Ammon's horn (tissue), 1 donor: Measurements from ENCODE around the gene MINDY3.
"Not testable (repeated sequence)": the region's sequence is repeated elsewhere in the genome, so short reads cannot be mapped to it uniquely, and the experiment has no call there.

Experiments
- DNase-seq: peaks from one replicate; pipeline ENCODE4 v3.0.0-alpha.2; 2016; ENCODE audit warnings: low spot score

The MINDY3 gene

DNA sequence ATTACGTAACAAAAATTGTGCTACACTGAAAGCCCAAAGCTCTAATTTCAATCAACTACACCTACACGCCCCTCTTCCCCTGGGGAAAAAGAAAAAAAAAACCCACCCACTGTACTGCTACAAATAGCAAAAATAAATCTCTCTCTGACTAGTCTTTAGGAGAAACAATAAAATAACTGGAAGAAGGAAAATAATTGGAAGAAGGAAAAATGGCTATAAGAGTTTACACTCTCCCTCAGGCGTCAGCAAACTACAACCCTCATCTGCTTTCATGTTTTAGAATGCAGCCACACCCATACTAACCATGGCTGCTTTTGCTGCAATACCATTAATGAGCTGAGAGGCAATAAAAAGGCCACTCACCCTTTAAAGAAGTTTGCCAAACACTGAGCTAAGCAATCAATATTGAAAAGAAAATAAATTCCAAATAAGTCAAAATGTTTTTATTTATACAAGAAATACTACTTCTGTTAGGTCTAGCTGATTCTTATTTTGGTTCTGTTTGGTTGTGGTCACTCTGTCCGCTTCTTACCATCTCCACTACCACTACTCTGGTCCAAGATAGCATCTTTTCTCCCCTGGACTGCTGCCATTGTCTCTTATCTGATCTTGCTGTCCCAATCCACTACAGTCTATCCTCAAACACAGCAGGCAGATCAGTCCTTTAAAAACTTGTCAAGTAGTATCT is 3.8 kb downstream of the MINDY3 start:
- DNase-seq: no peak

DNA sequence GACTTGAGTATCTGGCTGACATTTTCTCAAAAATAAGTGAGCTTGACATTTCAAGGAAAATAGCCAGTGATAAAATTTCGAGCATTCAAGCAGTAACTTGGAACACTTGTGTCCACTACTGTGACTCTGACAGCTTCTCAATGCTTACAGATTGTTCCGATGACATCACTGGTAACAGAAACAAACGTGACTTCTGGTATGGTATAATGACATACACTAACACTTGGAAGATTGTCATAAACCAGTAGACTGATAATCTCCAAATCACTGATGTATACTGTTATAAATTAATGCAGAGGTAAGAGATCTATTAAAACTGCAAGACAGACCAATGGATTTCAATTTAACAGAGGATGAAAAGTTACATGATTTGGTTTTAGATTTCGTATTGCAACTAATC is 6.5 kb downstream of the MINDY3 start:
- DNase-seq: no peak

GRCh38 chr10:15852111-15852557 is 8.2 kb downstream of the MINDY3 start:
- no peak for DNase-seq

DNA sequence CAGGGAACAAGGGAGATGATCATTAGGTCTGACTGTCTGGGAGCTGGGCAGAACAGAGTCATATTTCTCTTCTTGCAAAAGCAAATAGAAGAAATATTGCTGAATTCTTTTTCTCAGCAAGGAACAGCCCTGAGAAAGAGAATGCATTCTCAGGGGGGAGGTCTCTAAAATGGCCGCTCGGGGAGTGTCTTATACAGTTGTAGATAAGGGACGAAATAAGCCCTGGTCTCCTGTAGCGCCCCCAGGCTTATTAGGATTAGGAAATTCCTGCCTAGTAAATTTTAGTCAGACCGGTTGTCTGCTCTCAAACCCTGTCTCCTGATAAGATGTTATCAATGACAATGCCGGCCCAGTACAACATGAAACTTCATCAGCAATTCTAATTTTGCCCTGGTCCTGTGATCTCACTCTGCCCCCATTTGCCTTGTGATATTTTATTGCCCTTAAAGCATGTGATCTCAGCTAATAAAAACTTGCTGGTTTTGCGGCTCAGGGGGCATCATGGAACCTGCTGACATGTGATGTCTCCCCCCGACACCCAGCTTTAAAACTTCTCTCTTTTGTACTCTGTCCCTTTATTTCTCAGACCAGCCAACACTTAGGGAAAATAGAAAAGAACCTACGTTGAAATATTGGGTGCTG is 9.8 kb downstream of the MINDY3 start:
- DNase-seq: not testable (repeated sequence)

GRCh38 chr10:15849316-15849715 is 11.0 kb downstream of the MINDY3 start:
- no peak for DNase-seq

- DNase-seq: no peak
Measured at GRCh38 chr10:15847481-15847880, 12.8 kb downstream of the MINDY3 start.

GRCh38 chr10:15844517-15844916 is 15.8 kb downstream of the MINDY3 start:
- DNase-seq: no peak

DNA sequence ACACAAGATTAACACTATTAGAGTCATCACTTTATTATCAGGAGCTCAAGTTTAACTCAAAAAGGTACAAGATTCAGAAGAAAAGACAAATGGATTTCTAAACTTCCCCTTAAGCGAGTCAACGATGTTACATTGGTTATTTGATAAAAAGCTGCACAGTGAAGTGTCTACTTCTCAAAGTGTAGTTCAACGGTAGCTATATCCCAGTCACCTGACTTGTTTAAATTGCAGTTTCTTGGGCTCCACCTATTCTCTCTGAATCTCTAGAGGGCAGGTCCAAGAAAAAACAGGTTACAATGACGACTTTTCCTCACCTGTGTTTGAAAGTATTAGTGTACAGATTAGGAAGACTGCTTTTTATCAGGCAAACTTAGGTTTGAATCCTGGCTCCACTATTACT is 16.6 kb downstream of the MINDY3 start:
- DNase-seq: no peak

DNA sequence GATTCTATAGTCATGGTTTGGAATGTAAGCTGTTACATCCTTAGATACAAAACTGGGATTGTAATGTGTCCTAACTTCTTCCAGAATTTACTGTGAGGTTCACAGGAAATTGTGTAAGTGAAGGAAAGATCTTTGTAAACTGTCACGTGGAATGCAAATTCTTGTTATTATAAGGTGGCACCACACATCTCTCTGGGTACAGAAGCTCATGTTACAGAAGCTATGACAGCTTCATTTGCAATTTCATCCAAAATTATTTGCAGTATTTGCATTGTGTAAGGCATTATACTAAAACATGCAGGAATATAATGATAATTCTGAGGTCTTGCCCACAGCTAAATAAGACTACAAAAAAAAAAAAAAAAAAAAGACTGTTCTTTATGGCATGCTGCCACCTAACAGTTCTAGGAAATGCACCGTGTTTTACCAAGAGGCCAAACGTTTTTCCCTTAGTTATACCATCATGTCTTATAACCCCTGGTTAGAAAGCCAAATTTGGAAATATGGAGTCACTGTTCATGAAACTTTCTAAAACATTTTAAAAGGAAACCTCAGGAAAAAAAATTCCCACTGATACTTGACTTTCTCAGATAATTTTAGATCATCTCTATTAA is 17.6 kb downstream of the MINDY3 start:
- DNase-seq: no peak

DNA sequence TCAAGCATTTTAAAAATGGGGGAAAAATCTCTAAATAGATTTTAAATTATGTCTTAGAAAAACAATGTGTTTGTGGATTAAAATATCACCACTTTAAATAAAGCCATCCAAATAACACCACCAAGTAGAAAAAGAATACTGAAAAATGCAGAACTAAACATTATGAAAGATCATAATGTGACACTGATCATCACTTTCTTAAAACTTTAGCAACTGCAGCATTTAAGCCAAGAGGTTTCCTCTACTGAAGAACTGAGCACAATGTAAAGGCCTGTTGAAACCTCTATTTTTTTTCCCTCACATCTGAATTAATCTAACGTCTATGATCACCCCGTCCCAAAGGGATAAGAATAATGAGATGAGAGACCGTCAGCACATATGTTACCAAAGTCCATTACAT is 18.6 kb downstream of the MINDY3 start:
- no peak for DNase-seq

DNA sequence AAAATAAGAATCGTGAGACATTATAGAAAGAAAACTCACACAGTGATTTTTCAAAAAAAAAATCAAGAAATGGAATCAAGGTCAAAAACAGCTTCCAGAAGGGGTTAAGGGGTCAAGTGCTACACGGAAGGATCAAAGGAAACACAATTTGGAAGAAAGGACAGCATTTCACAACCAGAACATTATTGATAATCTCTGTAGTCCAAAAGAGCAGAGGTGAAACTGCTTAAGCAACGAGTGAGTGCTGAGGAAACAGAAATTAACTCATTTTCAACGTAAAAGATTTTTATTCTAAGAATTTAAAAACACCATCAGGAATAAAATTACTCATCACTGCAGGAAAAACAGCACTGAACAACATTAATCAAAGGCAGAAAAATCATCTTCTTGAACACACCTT is 23.5 kb downstream of the MINDY3 start:
- DNase-seq: no peak

- no peak for DNase-seq
Measured at GRCh38 chr10:15829495-15829894, 30.8 kb downstream of the MINDY3 start.

DNA sequence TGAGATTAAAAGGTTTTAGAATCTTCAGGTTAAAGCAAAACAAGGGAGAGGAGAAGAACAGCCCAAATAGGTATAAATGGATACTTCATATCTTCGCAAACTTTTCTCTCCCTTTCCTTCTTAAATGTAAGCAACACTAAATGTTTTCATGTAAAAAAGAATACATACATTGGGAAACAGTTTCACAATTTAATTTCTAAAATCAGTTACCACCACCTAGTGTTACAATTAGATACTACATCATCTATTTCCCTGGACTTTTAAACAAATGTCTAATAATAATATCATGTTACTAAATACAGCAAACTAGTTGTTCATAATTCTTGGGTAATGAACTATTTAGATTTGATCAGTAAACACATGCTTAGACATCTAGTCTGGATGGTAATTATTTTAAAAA is 35.8 kb downstream of the MINDY3 start:
- DNase-seq: no peak

GRCh38 chr10:15822131-15822530 is 38.2 kb downstream of the MINDY3 start:
- DNase-seq: no peak

GRCh38 chr10:15821046-15821683 is 39.1 kb downstream of the MINDY3 start:
- DNase-seq: no peak

- no peak for DNase-seq
Measured at GRCh38 chr10:15817409-15818046, 42.8 kb downstream of the MINDY3 start.

DNA sequence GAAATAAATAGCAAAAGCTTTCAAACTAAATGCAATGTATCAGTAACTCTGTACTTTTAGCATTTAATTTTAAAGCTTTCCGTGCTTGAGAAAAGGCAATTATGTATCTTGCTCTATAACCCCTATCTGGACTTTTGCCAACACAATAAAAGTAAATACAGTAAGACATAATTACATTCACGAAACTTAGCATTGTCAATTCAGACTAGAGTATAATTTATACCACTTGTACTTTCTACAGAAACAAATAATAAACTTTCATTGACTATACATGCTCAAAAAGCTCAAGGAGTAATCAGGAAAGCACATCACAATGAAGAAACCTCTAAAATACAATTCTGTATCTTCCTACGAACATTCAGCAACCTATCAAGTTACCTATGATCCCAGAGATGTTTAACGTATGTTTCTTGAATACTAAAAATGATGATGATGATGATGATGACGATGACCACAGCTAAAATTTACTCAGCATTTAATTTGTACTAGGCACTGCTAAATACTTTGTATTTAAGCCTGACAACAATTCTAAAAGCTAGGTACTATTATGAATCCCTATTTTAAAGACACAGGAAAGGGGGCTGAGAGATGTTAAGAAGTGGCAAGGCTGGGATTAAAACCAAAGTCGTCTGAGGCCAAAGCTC is 44.9 kb downstream of the MINDY3 start:
- no peak for DNase-seq

- DNase-seq: no peak
Measured at GRCh38 chr10:15814565-15814964, 45.7 kb downstream of the MINDY3 start.

DNA sequence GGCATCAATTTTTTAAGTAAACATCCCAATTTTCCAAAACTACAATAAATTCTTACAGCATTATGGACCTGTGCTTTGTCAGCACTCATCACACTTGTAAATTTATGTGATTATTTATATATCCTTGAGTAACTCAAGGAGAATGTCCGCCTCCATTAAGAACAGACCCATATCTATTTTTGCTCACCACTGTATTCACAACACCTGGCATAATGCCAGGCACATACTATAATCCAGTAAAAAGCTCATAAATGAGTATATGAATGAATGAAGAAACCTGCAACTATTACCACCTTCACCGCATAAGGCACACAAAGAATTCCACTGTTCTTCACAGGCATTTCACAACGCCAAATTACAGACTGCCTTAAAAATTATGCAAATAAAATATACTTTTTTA is 46.9 kb downstream of the MINDY3 start:
- no peak for DNase-seq

DNA sequence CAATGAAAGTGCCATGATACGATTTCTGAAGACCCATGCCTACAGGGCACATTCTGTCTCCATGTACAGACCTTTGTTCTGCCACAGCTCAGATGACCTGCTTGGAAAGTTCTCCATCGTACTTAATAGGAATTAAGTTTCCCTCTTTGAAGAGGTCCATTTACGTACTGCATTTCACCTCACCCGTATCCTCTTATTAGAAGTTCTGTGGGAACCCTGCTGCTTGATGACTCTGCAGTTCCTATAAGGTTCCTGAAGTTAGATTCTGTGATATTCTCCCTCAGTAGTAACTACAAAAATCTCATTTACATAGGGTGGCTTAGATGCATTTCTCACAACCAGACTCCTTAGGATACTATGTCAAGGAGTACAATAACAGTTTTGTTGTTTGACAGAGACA is 50.9 kb downstream of the MINDY3 start:
- DNase-seq: no peak

GRCh38 chr10:15808204-15808797 is 52.0 kb downstream of the MINDY3 start:
- DNase-seq: no peak
